Activated naive CD4-positive, alpha-beta T cell treated with anti-CD3 and anti-CD28 coated beads, Interleukin-2, amount 50 U/mL, for 24 hours (primary cell): ENCODE measurements around the gene ACOX1.

ENCODE experiments used
- H3K27ac Mint-ChIP-seq: one replicate; pipeline ENCODE4 v1.8.0; 2021; ENCODE audit warnings: mild to moderate bottlenecking, mixed read lengths
- H3K27me3 Mint-ChIP-seq: one replicate; pipeline ENCODE4 v1.8.0; 2021; ENCODE audit warnings: mixed read lengths
- H3K36me3 Mint-ChIP-seq: one replicate; pipeline ENCODE4 v1.8.0; 2021; ENCODE audit warnings: mixed read lengths
- H3K4me1 Mint-ChIP-seq: one replicate; pipeline ENCODE4 v1.8.0; 2021; ENCODE audit warnings: mixed read lengths
- H3K4me3 Mint-ChIP-seq: one replicate; pipeline ENCODE4 v1.8.0; 2021; ENCODE audit warnings: mild to moderate bottlenecking, mixed read lengths
- H3K9me3 Mint-ChIP-seq: one replicate; pipeline ENCODE4 v1.8.0; 2021; ENCODE audit warnings: mixed read lengths

The ACOX1 gene

GRCh38 chr17:75932852-75933251 is 46.1 kb downstream of the ACOX1 start:
- no peaks in the 10 kb centered on the region for H3K4me1 Mint-ChIP-seq
- no peak overlapping the region for H3K4me3 Mint-ChIP-seq
- H3K9me3 Mint-ChIP-seq, result no peaks in the 10 kb centered on the region
- no peaks in the 10 kb centered on the region for H3K36me3 Mint-ChIP-seq
- no peak overlapping the region for H3K27ac Mint-ChIP-seq
- no peaks in the 10 kb centered on the region for H3K27me3 Mint-ChIP-seq

GRCh38 chr17:75931062-75931461 is 47.9 kb downstream of the ACOX1 start:
- no peaks in the 10 kb centered on the region for H3K27me3 Mint-ChIP-seq
- no peak overlapping the region for H3K4me3 Mint-ChIP-seq
- no peaks in the 10 kb centered on the region for H3K9me3 Mint-ChIP-seq
- no peak overlapping the region for H3K27ac Mint-ChIP-seq
- H3K36me3 Mint-ChIP-seq, result no peaks in the 10 kb centered on the region
- no peaks in the 10 kb centered on the region for H3K4me1 Mint-ChIP-seq

- H3K27me3 Mint-ChIP-seq, result no peaks in the 10 kb centered on the region
- no peaks in the 10 kb centered on the region for H3K4me1 Mint-ChIP-seq
- H3K36me3 Mint-ChIP-seq, result no peaks in the 10 kb centered on the region
- no peaks in the 10 kb centered on the region for H3K9me3 Mint-ChIP-seq
- no peak overlapping the region for H3K27ac Mint-ChIP-seq
- H3K4me3 Mint-ChIP-seq, result no peak overlapping the region
Observed at GRCh38 chr17:75927286-75927922, 51.6 kb downstream of the ACOX1 start.

GRCh38 chr17:75926456-75926855 is 52.5 kb downstream of the ACOX1 start:
- Mint-ChIP-seq H3K36me3 (no peaks in the 10 kb centered on the region), H3K27me3 (no peaks in the 10 kb centered on the region)

GRCh38 chr17:75925912-75926311 is 53.1 kb downstream of the ACOX1 start:
- H3K9me3 Mint-ChIP-seq, result no peaks in the 10 kb centered on the region
- no peak overlapping the region for H3K27ac Mint-ChIP-seq
- H3K36me3 Mint-ChIP-seq, result no peaks in the 10 kb centered on the region
- H3K4me1 Mint-ChIP-seq, result no peaks in the 10 kb centered on the region
- no peak overlapping the region for H3K4me3 Mint-ChIP-seq
- no peaks in the 10 kb centered on the region for H3K27me3 Mint-ChIP-seq

More at GRCh38 chr17:75926456-75926855, 52.5 kb downstream of the ACOX1 start:
- H3K4me3 Mint-ChIP-seq, result no peak overlapping the region
- no peak overlapping the region for H3K27ac Mint-ChIP-seq
- H3K9me3 Mint-ChIP-seq, result no peaks in the 10 kb centered on the region
- H3K4me1 Mint-ChIP-seq, result no peaks in the 10 kb centered on the region

- Mint-ChIP-seq H3K9me3 (no peaks in the 10 kb centered on the region), H3K27me3 (no peaks in the 10 kb centered on the region), H3K27ac (no peak overlapping the region), H3K4me3 (no peak overlapping the region), H3K36me3 (no peaks in the 10 kb centered on the region), H3K4me1 (no peaks in the 10 kb centered on the region)
Observed at GRCh38 chr17:75925103-75925502, 53.9 kb downstream of the ACOX1 start.

GRCh38 chr17:75922963-75923874 is 55.7 kb downstream of the ACOX1 start:
- H3K4me1 Mint-ChIP-seq, result no peaks in the 10 kb centered on the region
- H3K9me3 Mint-ChIP-seq, result no peaks in the 10 kb centered on the region
- H3K27ac Mint-ChIP-seq, result no peak overlapping the region
- no peaks in the 10 kb centered on the region for H3K27me3 Mint-ChIP-seq
- H3K36me3 Mint-ChIP-seq, result no peaks in the 10 kb centered on the region
- no peak overlapping the region for H3K4me3 Mint-ChIP-seq

- Mint-ChIP-seq H3K4me3 (no peak overlapping the region), H3K36me3 (no peaks in the 10 kb centered on the region), H3K27ac (no peak overlapping the region), H3K9me3 (no peaks in the 10 kb centered on the region), H3K4me1 (no peaks in the 10 kb centered on the region), H3K27me3 (no peaks in the 10 kb centered on the region)
Observed at GRCh38 chr17:75922173-75922961, 56.6 kb downstream of the ACOX1 start.

GRCh38 chr17:75921596-75921995 is 57.4 kb downstream of the ACOX1 start:
- Mint-ChIP-seq H3K9me3 (no peaks in the 10 kb centered on the region), H3K36me3 (peaks cover 3% of the 10 kb centered on the region), H3K27ac (no peak overlapping the region), H3K27me3 (no peaks in the 10 kb centered on the region), H3K4me3 (no peak overlapping the region), H3K4me1 (no peaks in the 10 kb centered on the region)

- Mint-ChIP-seq H3K9me3 (no peaks in the 10 kb centered on the region), H3K27me3 (no peaks in the 10 kb centered on the region), H3K4me1 (no peaks in the 10 kb centered on the region), H3K4me3 (no peak overlapping the region), H3K27ac (no peak overlapping the region), H3K36me3 (peaks cover 3% of the 10 kb centered on the region)
Observed at GRCh38 chr17:75920045-75920560, 58.9 kb downstream of the ACOX1 start.

- no peaks in the 10 kb centered on the region for H3K9me3 Mint-ChIP-seq
- peaks cover 3% of the 10 kb centered on the region for H3K36me3 Mint-ChIP-seq
- H3K27me3 Mint-ChIP-seq, result no peaks in the 10 kb centered on the region
- H3K4me1 Mint-ChIP-seq, result no peaks in the 10 kb centered on the region
- no peak overlapping the region for H3K27ac Mint-ChIP-seq
- H3K4me3 Mint-ChIP-seq, result no peak overlapping the region
Observed at GRCh38 chr17:75919611-75920010, 59.4 kb downstream of the ACOX1 start.

GRCh38 chr17:75917917-75918445 is 61.0 kb downstream of the ACOX1 start:
- H3K4me3 Mint-ChIP-seq, result no peak overlapping the region
- no peaks in the 10 kb centered on the region for H3K4me1 Mint-ChIP-seq
- H3K36me3 Mint-ChIP-seq, result peaks cover 3% of the 10 kb centered on the region
- H3K27me3 Mint-ChIP-seq, result no peaks in the 10 kb centered on the region
- no peak overlapping the region for H3K27ac Mint-ChIP-seq
- H3K9me3 Mint-ChIP-seq, result no peaks in the 10 kb centered on the region

GRCh38 chr17:75917141-75917916 is 61.6 kb downstream of the ACOX1 start:
- Mint-ChIP-seq H3K27me3 (no peaks in the 10 kb centered on the region), H3K9me3 (no peaks in the 10 kb centered on the region), H3K36me3 (peaks cover 3% of the 10 kb centered on the region), H3K4me3 (no peak overlapping the region), H3K27ac (no peak overlapping the region), H3K4me1 (no peaks in the 10 kb centered on the region)

GRCh38 chr17:75915268-75915667 is 63.7 kb downstream of the ACOX1 start:
- H3K9me3 Mint-ChIP-seq, result no peaks in the 10 kb centered on the region
- H3K27ac Mint-ChIP-seq, result no peak overlapping the region
- no peaks in the 10 kb centered on the region for H3K4me1 Mint-ChIP-seq
- H3K36me3 Mint-ChIP-seq, result peaks cover 3% of the 10 kb centered on the region
- H3K4me3 Mint-ChIP-seq, result no peak overlapping the region
- H3K27me3 Mint-ChIP-seq, result no peaks in the 10 kb centered on the region
